ENCODE data around the gene B4GALT2. TPM values are rescaled to one million over a fixed set of nuclear protein-coding genes. Genes with fewer than 3 reads are reported as not detected.

Gene B4GALT2
- total and polyA plus RNA-seq, 9 of the 15 experiments (the other 6 are each of a cell fraction or from before 2014, with no cell fraction given) = 1.3 to 86.8 (median 43.8) TPM

GRCh38 chr1:43934101-43934985 lies 44.7 kb upstream of the B4GALT2 start (continued):
- TF ChIP-seq ZNF449 (CRISPR knock-in tag; IDR thresholded peaks at IDR 0.05) (no peak), OTX1 (CRISPR knock-in tag; IDR thresholded peaks at IDR 0.05) (no peak), MLX (CRISPR knock-in tag; conservative IDR thresholded peaks at IDR 0.05) (no peak), E2F4 (CRISPR knock-in tag; IDR thresholded peaks at IDR 0.05; ENCODE audit: low read depth) (0 out of 2 replicates have a peak, but pooled peaks have one; percentile 57), E2F1 (CRISPR knock-in tag; IDR thresholded peaks at IDR 0.05) (no peak), TCF15 (CRISPR knock-in tag; IDR thresholded peaks at IDR 0.05) (no peak), ADNP (tag; IDR thresholded peaks at IDR 0.05) (no peak), MGA (IDR thresholded peaks at IDR 0.05) (no peak)

Data from K562 (cell line).